Measurements from ENCODE around the gene PIGO. TPM values are rescaled to one million over a fixed set of nuclear protein-coding genes. Genes with fewer than 3 reads are reported as not detected.

The PIGO gene
- 13.3 TPM for total RNA-seq

DNA sequence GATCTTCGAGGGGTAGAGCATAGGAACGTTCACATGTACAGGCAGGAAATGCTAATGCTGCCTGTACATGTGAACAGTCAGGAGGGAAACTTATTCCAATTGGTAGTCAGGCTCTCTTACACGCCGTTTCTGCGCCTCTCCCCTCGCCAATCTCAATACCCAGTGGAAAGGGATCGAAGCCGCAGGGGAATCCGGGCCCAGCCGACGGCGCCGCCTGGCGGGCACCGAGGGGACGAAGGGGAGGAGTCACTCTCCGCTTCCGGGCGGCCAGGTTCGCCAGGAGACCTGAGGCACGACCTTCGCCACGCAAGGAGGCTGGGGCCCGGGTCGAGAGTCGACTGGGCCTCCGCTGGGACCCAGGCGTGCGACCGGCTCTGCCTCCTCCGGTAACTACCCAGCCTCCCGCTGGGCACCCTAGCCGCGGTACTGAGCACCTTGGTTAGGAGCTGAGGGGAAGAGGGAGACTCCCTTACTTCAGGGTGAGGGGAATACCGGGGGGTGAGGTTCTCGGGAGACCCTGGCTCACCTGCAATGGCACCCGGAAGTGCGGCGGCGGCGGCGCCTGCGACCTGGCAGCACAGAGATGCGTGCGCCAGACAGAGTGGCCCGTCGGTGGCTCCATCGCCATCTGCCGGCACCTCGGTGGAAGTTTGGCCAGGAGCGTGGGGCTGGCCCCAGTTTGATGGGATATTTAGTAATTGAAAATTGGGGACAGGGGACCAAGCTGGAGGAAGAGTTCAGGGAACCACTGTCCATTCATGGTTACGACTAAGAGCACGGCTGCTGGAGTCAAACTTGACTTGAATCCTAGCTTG lies at the start of gene PIGO:
TSS of gene PIGO (minus strand) at position 557 of the 815 bp plus-strand sequence. CDS start 1,026 bp downstream, outside the sequence.
- intact Hi-C loops (cut with DNase I), result no loop called here
- H3K9me3 ChIP-seq, result no peaks in the 10 kb centered on the region
- peaks cover 12% of the 10 kb centered on the region for H3K4me1 ChIP-seq
- DNase-seq (ENCODE audit: extremely low spot score in 2 of 2), result no peak
- peak within 1 kb of the TSS; percentile 90 for H3K27ac ChIP-seq
- peaks cover 0 to 39% of the 10 kb centered on the region in 2 donors for H3K36me3 ChIP-seq
- no peaks in the 10 kb centered on the region for H3K27me3 ChIP-seq
- peak within 1 kb of the TSS; percentile 70 to 75 for H3K4me3 ChIP-seq
- peak in 1 of 2 donors; percentile 90 for TF ChIP-seq POLR2AphosphoS5 (IDR thresholded peaks at IDR 0.05; ENCODE audit: insufficient read depth in 1 of 2, low read depth in 1 of 2)
- TF ChIP-seq POLR2A (IDR thresholded peaks at IDR 0.05), result peak in 1 of 2 donors; percentile 15
- TF ChIP-seq, protein P1, sequence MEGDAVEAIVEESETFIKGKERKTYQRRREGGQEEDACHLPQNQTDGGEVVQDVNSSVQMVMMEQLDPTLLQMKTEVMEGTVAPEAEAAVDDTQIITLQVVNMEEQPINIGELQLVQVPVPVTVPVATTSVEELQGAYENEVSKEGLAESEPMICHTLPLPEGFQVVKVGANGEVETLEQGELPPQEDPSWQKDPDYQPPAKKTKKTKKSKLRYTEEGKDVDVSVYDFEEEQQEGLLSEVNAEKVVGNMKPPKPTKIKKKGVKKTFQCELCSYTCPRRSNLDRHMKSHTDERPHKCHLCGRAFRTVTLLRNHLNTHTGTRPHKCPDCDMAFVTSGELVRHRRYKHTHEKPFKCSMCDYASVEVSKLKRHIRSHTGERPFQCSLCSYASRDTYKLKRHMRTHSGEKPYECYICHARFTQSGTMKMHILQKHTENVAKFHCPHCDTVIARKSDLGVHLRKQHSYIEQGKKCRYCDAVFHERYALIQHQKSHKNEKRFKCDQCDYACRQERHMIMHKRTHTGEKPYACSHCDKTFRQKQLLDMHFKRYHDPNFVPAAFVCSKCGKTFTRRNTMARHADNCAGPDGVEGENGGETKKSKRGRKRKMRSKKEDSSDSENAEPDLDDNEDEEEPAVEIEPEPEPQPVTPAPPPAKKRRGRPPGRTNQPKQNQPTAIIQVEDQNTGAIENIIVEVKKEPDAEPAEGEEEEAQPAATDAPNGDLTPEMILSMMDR (IDR thresholded peaks at IDR 0.05), result peak; percentile 42 to 91 (median 65)

DNA sequence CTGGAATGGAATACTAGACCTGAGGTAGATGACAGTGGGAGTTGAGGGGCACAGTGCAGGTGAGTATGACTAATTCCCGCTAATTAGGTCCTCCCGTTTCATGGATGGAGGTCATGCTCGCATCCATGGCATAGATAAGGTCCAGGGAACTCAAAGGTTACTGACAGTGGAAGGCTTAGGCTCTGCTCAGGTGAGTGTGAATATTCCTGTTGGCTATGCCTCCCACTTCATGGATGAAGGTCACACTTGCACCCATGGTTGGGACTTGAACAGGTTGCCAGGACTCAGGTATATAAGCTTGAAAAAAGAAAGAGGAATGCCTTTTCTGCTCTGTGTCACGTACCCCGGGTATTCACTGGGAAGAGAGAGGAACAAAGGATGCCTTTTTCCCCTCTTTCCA lies 45.6 kb upstream of the PIGO start:
- Histone ChIP-seq H3K4me3 (no peak overlapping the region), H3K36me3 (no peaks in the 10 kb centered on the region), H3K4me1 (no peaks in the 10 kb centered on the region), H3K27me3 (no peaks in the 10 kb centered on the region), H3K9me3 (peaks cover 14% of the 10 kb centered on the region), H3K27ac (no peak overlapping the region)
- TF ChIP-seq POLR2A (IDR thresholded peaks at IDR 0.05), result no peak
- TF ChIP-seq, protein P1 (IDR thresholded peaks at IDR 0.05), result no peak
- no peak for TF ChIP-seq POLR2AphosphoS5 (IDR thresholded peaks at IDR 0.05; ENCODE audit: insufficient read depth in 1 of 2, low read depth in 1 of 2)
- intact Hi-C loops (cut with DNase I), result no loop called here
- DNase-seq (ENCODE audit: extremely low spot score in 2 of 2), result no peak

DNA sequence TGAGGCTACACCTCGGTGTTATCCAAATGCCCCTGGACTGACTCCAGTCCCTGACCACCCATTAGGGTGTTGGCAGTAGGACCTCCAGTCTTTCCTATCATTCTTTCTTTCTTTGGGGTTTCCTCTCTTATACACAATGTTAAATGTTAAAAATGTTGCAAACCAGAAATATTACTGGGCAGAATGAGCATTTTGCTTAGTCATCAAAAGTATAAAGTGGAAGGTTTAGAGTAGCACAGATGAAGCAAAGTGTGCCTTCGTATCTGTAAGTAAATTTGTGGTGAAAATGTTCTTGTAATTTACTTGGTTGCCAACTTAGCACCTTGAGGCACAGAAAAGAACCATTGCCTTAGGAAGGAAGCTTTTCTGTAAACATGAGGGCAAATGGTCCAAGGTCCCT lies 43.7 kb upstream of the PIGO start:
- DNase-seq (ENCODE audit: extremely low spot score in 2 of 2), result no peak
- Histone ChIP-seq H3K36me3 (no peaks in the 10 kb centered on the region), H3K27me3 (no peaks in the 10 kb centered on the region), H3K4me1 (no peaks in the 10 kb centered on the region), H3K27ac (no peak overlapping the region), H3K9me3 (peaks cover 14% of the 10 kb centered on the region), H3K4me3 (no peak overlapping the region)
- no peak for TF ChIP-seq POLR2A (IDR thresholded peaks at IDR 0.05)
- TF ChIP-seq, protein P1 (IDR thresholded peaks at IDR 0.05), result no peak
- TF ChIP-seq POLR2AphosphoS5 (IDR thresholded peaks at IDR 0.05; ENCODE audit: insufficient read depth in 1 of 2, low read depth in 1 of 2), result no peak
- intact Hi-C loops (cut with DNase I), result no loop called here

DNA sequence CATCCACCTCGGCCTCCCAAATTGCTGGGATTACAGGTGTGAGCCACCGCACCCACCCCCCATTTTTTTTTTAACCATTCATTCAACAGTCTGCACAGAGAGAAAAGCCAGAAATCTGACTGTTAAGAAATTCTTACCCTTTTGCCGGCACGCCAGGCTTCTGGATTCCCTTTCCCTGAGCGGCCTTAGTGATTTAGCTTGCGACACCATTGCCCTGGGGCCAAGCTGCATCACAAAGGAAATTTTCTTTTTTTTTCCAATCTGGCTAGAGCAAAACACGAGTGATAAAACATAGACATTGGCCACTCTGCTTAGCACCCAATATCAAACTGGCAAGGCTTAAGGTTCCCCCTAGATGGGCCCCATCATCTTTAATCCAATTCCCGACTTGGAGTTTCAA lies 40.5 kb upstream of the PIGO start:
- no peak for DNase-seq (ENCODE audit: extremely low spot score in 2 of 2)
- intact Hi-C loops (cut with DNase I), result no loop called here
- Histone ChIP-seq H3K36me3 (no peaks in the 10 kb centered on the region), H3K27ac (no peak overlapping the region), H3K4me3 (no peak overlapping the region), H3K9me3 (peaks cover 2% of the 10 kb centered on the region), H3K4me1 (no peaks in the 10 kb centered on the region), H3K27me3 (no peaks in the 10 kb centered on the region)
- no peak for TF ChIP-seq POLR2AphosphoS5 (IDR thresholded peaks at IDR 0.05; ENCODE audit: insufficient read depth in 1 of 2, low read depth in 1 of 2)

DNA sequence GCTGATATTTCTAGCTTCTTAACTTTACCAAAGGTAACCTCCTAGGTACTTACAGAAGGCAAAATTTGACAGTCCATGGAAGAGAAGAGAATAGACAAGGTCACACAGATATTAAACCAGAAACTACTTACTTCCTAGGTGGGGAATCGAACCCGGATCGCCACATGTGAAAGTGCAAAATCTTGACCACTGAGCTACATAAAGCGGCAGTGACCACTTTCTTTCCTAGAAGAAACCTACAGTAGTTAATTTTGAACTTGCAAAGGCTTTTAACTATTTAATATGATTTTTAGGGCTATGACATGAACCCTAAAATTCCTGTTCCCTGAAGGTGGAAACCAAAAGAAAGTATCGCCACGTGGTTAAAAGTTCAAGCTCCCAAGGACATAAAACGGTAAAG lies 39.6 kb upstream of the PIGO start:
- H3K27ac ChIP-seq, result no peak overlapping the region
- H3K36me3 ChIP-seq, result no peaks in the 10 kb centered on the region
- no peak for DNase-seq (ENCODE audit: extremely low spot score in 2 of 2)
- H3K4me1 ChIP-seq, result no peaks in the 10 kb centered on the region
- intact Hi-C loops (cut with DNase I), result no loop called here
- H3K4me3 ChIP-seq, result no peak overlapping the region
- H3K9me3 ChIP-seq, result no peaks in the 10 kb centered on the region
- H3K27me3 ChIP-seq, result no peaks in the 10 kb centered on the region
- no peak for TF ChIP-seq POLR2A (IDR thresholded peaks at IDR 0.05)
- no peak for TF ChIP-seq POLR2AphosphoS5 (IDR thresholded peaks at IDR 0.05; ENCODE audit: insufficient read depth in 1 of 2, low read depth in 1 of 2)
- TF ChIP-seq, protein P1 (IDR thresholded peaks at IDR 0.05), result no peak

Measured in vagina (tissue), 2 donors.